CD4-positive, alpha-beta T cell treated with Interleukin-17A for 4 hours (primary cell): ENCODE measurements around the gene TMEM141.
"Not testable (repeated sequence)": the region's sequence is repeated elsewhere in the genome, so short reads cannot be mapped to it uniquely, and the experiment has no call there.

Experiments
- DNase-seq: peaks from one replicate; pipeline ENCODE4 v3.0.0-alpha.2; 2020; ENCODE audit warnings: mixed read lengths

The TMEM141 gene

GRCh38 chr9:136820971-136821825 is 30.1 kb downstream of the TMEM141 start:
- no peak for DNase-seq

GRCh38 chr9:136821826-136822544 is 30.8 kb downstream of the TMEM141 start:
- no peak for DNase-seq

GRCh38 chr9:136823136-136824046 is 32.2 kb downstream of the TMEM141 start:
- no peak for DNase-seq

- no peak for DNase-seq
These were observed 33.5 kb downstream of the TMEM141 start for GRCh38 chr9:136824496-136825225.

GRCh38 chr9:136825295-136826187 is 34.4 kb downstream of the TMEM141 start:
- DNase-seq = no peak

GRCh38 chr9:136826188-136826541 is 35.0 kb downstream of the TMEM141 start:
- DNase-seq = no peak

- no peak for DNase-seq
These were observed 35.8 kb downstream of the TMEM141 start for GRCh38 chr9:136826703-136827582.

GRCh38 chr9:136827794-136828473 is 36.8 kb downstream of the TMEM141 start:
- no peak for DNase-seq

GRCh38 chr9:136828474-136829140 is 37.5 kb downstream of the TMEM141 start:
- no peak for DNase-seq

- DNase-seq = no peak
These were observed 38.3 kb downstream of the TMEM141 start for GRCh38 chr9:136829412-136829811.

- DNase-seq = no peak
These were observed 39.1 kb downstream of the TMEM141 start for GRCh38 chr9:136829981-136830885.

GRCh38 chr9:136831002-136831719 is 40.0 kb downstream of the TMEM141 start:
- no peak for DNase-seq

GRCh38 chr9:136831720-136832104 is 40.6 kb downstream of the TMEM141 start:
- DNase-seq = no peak

GRCh38 chr9:136832581-136832980 is 41.4 kb downstream of the TMEM141 start:
- no peak for DNase-seq

GRCh38 chr9:136833381-136834048 is 42.4 kb downstream of the TMEM141 start:
- DNase-seq = not testable (repeated sequence)

GRCh38 chr9:136835162-136835931 is 44.2 kb downstream of the TMEM141 start:
- no peak for DNase-seq
